Measurements from ENCODE around the gene TACC3. TPM values are rescaled to one million over a fixed set of nuclear protein-coding genes. Genes with fewer than 3 reads are reported as not detected.

Gene TACC3
- total and polyA plus RNA-seq, 9 donors, result 2.1 to 10.4 (median 6.0) TPM

DNA sequence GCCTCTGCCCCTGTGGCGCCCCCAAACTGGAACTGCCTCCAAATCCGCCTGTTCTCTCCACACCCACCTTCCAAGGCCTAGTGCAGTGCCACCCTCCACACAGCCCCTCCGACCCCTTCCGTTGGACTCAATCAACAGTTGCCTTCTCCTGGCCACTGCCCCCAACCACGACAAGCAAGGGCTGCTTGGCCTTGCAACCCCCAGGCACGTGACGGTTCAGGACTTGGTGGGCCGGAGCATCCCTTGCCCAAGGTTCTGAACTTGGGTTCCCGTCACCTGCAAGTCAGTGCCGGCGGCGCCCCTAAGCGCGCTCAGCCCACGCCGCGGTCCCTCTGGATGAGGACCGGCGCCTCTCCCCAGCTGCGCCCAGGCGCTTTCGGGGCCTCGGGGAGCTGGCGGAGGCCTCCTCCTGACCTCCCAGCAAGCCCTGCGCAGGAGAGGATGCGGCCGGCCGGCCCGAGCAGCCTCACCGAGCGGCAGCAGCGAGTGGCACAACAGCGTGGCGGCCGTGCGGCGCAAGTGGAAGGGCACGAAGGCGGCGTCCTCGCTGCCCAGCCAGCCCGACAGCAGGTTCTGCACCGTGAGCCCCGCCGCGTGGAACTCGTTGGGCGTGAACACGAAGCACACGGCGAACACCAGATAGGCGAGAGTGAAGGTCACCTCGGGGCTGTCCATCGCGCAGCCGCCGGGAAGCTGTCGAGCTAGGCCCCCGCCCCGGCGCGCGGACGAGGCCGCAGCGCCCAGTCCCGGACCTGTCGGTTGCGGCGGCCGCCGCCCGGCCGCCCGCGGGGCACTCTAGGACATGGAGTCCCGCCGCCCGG is 948 bp upstream of the TACC3 start:
- peak overlapping the region; percentile 0 to 90 for H3K27ac ChIP-seq
- TF ChIP-seq POLR2A (IDR thresholded peaks at IDR 0.05), result no peak
- TF ChIP-seq, protein P1, sequence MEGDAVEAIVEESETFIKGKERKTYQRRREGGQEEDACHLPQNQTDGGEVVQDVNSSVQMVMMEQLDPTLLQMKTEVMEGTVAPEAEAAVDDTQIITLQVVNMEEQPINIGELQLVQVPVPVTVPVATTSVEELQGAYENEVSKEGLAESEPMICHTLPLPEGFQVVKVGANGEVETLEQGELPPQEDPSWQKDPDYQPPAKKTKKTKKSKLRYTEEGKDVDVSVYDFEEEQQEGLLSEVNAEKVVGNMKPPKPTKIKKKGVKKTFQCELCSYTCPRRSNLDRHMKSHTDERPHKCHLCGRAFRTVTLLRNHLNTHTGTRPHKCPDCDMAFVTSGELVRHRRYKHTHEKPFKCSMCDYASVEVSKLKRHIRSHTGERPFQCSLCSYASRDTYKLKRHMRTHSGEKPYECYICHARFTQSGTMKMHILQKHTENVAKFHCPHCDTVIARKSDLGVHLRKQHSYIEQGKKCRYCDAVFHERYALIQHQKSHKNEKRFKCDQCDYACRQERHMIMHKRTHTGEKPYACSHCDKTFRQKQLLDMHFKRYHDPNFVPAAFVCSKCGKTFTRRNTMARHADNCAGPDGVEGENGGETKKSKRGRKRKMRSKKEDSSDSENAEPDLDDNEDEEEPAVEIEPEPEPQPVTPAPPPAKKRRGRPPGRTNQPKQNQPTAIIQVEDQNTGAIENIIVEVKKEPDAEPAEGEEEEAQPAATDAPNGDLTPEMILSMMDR (IDR thresholded peaks at IDR 0.05), result no peak
- no peak for TF ChIP-seq EP300 (IDR thresholded peaks at IDR 0.05)
- no peaks in the 10 kb centered on the region for H3K36me3 ChIP-seq
- intact Hi-C loops (cut with DNase I), result loop anchor here in 1 of 4 donors (5.0 kb wide), 1 partner anchor 373 kb away; the partner anchor contains the start of gene UVSSA
- peaks cover 8% of the 10 kb centered on the region for H3K4me1 ChIP-seq (ENCODE audit: insufficient read depth)
- peak overlapping the region; percentile 46 for H3K4me3 ChIP-seq
- H3K9me3 ChIP-seq, result no peaks in the 10 kb centered on the region
- WGBS, 3 donors, result 1 to 2% (median 1%) methylated on average over 61 to 79 of the region's 79 CpGs
- DNase-seq, result peak; percentile 45 to 70 (median 59)
- no peaks in the 10 kb centered on the region for H3K27me3 ChIP-seq

DNA sequence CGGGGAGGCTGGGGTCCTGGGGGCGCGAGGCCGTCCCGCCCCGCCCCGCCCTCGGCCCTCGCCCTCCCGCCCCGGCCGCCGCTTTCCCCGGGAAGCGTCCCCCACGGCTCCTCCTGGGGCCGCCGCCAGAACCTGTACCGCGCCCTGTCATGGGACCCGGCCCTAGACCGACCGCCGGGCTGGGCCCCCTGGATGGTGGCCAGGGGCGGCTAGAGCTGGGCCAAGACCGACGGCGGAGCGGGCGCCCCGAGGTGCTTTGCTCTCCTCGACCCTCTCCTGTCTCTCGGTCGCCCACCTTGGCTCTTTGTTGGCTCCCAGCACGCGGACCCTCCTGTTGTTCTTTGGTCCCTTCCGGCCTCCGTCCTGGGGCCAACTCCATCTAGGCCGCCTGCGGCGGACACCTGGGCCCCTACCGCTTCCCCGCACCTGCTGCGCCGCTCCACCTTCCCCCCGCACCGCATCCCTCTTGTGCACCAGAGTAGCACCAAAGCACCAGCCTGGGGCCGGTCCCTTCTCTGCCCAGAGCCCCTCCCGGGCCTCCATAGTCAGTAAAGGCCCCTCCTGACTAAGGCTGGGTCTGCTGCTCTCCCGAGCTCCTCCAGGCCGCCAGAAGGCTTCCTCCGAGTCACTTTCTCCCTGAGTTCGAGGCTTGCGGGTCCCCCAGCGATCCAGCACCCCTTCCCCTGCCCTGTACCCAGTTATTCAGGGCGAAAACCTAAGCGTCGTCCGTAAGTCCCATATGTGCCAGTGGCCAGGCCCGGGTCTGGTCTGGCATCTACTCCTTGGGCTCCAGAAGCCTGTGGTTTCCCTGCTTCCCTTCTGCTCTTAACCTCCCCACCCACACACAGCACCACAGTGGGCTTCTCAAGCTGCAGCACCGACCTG is 587 bp downstream of the TACC3 start:
- DNase-seq, result peak in 3 of 5 donors; percentile 14 to 64 (median 63)
- intact Hi-C loops (cut with DNase I), result loop anchor here in 1 of 4 donors (5.0 kb wide), 1 partner anchor 375 kb away; the partner anchor contains the start of gene UVSSA
- TF ChIP-seq POLR2A (IDR thresholded peaks at IDR 0.05) (no peak), EP300 (IDR thresholded peaks at IDR 0.05) (no peak)
- TF ChIP-seq, protein P1 (IDR thresholded peaks at IDR 0.05), result no peak
- Histone ChIP-seq H3K4me1 (ENCODE audit: insufficient read depth) (peaks cover 8% of the 10 kb centered on the region), H3K9me3 (no peaks in the 10 kb centered on the region), H3K36me3 (no peaks in the 10 kb centered on the region), H3K27me3 (no peaks in the 10 kb centered on the region), H3K4me3 (peak overlapping the region; percentile 46), H3K27ac (no peak overlapping the region)
- 5 to 10% (median 5%) methylated on average over 41 to 61 of the region's 61 CpGs for WGBS, 3 donors

DNA sequence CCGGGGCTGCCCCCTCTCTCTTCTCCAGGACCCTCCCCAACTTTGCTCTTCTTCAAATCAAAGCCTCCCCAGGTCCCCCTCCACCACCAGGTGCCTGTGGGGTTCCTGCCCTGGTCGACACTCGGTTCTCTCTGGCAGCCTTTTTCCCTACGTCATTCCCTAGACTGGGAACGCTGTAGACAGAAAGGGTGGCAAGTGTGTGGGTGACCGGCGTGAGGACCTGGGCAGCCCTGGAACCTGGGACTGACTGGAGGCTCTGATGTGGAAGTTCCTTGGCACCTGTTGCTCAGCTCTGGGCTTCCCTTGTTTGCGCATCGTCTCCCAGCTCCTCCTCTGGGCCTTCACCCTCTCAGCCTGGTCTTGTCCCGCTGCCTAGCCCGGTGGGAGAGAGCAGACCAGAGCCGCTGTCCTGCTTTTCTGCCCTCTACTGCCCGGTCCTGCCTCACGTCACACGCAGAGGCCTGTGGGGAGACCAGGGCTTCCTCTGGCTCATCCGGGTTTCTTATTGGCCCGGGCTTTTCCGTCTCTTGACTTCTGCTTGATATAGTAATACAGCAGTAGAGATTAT is 1.3 kb downstream of the TACC3 start:
- TF ChIP-seq EP300 (IDR thresholded peaks at IDR 0.05) (no peak), POLR2A (IDR thresholded peaks at IDR 0.05) (no peak)
- TF ChIP-seq, protein P1 (IDR thresholded peaks at IDR 0.05), result no peak
- H3K4me1 ChIP-seq (ENCODE audit: insufficient read depth), result peaks cover 8% of the 10 kb centered on the region
- DNase-seq, result peak in 4 of 5 donors; percentile 14 to 36 (median 22)
- 43 to 53% (median 52%) methylated on average over 18 of the region's 18 CpGs for WGBS, 3 donors
- no peaks in the 10 kb centered on the region for H3K36me3 ChIP-seq
- H3K27ac ChIP-seq, result no peak overlapping the region
- H3K27me3 ChIP-seq, result no peaks in the 10 kb centered on the region
- H3K9me3 ChIP-seq, result no peaks in the 10 kb centered on the region
- intact Hi-C loops (cut with DNase I), result loop anchor here in 1 of 4 donors (5.0 kb wide), 1 partner anchor 375 kb away; the partner anchor contains the start of gene UVSSA
- H3K4me3 ChIP-seq, result no peak overlapping the region
